Measurements from ENCODE around the gene TYROBP.
"Not testable (repeated sequence)": the region's sequence is repeated elsewhere in the genome, so short reads cannot be mapped to it uniquely, and the experiment has no call there.

TYROBP gene

GRCh38 chr19:35898499-35898809 lies 9.6 kb downstream of the TYROBP start:
- no peak for DNase-seq

- DNase-seq = no peak
Observed at GRCh38 chr19:35897706-35898451, 10.2 kb downstream of the TYROBP start.

- DNase-seq = no peak
Observed at GRCh38 chr19:35896643-35897040, 11.5 kb downstream of the TYROBP start.

- DNase-seq = no peak
Observed at GRCh38 chr19:35895911-35896642, 12.0 kb downstream of the TYROBP start.

DNA sequence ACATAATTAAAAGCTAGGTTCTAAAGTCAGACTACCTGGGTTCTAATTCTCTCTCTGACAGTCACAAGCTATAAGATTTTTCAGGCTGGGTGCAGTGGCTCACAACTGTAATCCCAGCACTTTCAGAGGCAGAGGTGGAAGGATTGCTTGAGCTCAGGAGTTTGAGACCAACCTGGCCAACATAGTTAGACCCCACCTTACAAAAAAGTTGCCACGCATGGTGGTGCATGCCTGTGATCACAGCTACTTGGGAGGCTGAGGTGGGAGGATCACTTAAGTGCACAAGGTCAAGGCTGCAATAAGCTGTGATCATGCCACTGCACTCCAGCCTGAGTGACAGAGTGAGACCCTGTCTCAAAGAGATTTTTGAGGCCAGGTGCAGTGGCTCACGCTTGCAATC lies 13.8 kb downstream of the TYROBP start:
- DNase-seq = no peak

DNA sequence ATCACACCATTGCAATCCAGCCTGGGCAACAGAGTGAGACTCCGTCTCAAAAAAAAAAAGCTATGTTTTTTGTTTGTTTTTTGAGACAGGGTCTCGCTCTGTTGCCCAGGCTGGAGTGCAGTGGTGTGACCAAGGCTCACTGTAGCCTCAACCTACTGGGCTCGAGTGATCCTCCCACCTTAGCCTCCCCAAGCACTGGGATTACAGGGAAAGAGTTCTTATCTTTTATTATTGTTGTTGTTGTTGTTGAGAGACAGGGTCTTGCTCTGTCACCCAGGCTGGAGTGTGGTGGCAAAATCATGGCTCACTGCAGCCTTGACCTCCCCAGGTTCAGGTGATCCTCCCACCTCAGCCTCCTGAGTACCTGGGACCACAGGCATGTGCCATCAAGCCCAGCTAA lies 16.3 kb downstream of the TYROBP start:
- DNase-seq = not testable (repeated sequence)

GRCh38 chr19:35890113-35890650 lies 17.9 kb downstream of the TYROBP start:
- DNase-seq = no peak

DNA sequence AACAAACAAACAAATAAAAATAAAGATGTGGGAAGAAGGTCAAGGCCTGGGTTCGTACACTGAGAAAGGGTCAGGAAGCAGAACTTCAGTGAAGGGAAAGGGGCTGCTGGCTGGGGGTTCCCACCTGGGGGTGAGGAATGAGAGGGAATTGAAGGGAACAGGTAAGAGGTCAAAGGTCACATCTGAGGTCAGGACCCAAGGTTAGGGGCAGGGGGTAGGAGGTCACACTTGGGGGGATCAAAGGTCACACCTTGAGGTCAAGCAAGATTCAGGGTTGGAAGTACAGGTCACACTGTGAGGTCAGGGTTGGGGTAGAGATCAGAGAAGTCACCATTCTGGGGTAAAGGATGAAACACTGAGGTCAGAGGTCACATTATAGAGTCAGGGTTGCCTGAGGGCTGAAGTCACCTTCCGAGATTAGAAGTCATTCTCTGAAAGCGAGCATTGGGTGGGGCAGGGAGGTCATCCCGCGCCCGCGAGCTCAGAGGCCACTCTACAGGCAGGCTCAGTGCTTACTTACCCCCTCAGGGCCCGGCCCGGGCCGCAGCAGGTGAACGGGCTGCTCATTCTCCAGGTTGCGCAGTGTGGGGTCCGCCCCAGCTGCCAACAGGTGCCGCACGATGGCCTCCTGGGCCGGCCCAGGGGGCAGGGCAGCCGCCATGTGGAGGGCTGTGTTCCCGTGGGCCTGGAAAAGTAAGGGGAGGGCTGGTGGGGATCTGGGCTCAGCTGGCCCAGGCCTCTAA lies 18.6 kb downstream of the TYROBP start:
- DNase-seq = no peak

GRCh38 chr19:35888398-35888797 lies 19.7 kb downstream of the TYROBP start:
- DNase-seq = no peak

DNA sequence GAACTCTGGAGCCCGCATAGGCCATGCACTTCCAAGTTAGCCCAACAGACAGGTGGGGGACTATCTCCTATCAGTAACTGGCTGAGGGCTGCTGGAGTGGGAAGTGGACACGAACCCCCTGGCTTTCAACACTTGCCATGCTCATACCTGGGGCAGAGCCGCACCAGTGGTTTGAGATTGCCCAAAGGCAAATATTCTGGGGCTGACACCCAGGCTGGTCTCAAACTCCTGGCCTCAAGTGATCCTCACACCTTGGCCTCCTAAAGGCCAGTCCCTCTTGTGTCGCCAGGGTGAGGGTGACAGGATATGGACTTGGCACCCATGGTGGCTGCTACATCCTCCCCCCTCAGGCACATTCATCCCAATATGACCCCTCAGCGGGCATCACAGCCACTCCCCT lies 20.9 kb downstream of the TYROBP start:
- no peak for DNase-seq

- no peak for DNase-seq
Observed at GRCh38 chr19:35885904-35886303, 22.2 kb downstream of the TYROBP start.

DNA sequence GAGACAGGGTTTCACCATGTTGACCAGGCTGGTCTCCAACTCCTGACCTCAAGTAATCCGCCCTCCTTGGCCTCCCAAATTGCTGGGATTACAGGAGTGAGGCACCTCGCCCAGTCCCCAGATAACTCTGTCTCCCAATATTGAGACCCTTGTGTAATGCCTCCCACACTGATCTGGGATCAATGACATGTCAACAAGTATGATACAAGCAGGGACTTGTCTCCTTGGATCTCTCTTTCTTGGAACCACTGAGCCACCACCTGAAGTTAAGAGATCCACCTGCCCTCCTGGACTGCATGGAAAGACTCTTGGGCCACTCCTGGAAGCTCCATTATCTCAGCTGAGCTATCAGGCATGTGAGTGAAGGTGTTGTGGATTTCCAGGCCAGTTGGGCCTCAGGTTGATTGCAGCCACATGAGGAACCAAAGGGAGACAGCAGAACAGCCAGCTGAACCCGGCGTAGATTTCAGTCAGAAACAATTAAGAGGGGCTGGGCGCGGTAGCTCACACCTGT lies 22.8 kb downstream of the TYROBP start:
- no peak for DNase-seq

GRCh38 chr19:35883882-35884281 lies 24.2 kb downstream of the TYROBP start:
- no peak for DNase-seq

- DNase-seq = peak; percentile 51
Observed at GRCh38 chr19:35882114-35882832, 25.8 kb downstream of the TYROBP start.

DNA sequence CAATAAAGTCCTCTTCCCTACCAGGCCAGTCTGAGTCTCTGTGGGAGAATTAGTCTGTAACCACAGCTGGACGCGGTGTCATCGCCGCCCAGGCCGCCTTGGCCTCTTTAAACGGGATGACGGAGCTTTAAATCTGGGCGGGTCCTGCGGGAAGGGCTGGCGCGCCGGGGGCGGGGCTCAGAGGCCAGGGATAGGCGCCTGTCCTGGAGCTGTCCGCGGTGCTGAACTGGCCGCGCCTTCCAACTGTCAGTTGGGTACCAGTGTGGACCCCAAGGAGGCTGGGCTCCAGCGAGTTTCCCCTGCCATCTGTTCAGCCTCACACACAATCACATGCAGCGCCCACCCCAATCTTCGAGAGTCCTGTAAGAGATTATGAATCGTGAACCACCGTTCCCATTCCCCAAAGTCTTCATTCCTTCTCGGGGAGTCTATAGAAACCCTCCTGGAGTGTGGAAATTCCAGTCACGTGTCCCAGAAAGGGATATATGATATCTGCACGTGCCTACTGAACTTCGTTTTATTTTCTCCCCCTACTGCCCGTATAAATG lies 28.3 kb downstream of the TYROBP start:
- peak; percentile 81 for DNase-seq

DNA sequence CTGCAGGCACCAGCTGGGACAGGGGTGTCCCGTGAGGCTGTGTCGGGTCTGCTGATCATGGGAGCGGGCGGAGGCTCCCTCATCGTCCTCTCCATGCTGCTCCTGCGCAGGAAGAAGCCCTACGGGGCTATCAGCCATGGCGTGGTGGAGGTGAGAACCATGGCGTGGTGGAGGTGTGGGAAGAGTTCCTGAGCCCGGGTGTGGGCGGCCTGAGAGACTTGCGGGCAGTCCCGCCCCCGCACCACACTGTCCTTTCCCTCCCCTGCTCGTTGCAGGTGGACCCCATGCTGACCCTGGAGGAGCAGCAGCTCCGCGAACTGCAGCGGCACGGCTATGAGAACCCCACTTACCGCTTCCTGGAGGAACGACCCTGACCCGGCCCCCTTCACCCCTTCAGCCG lies 29.0 kb downstream of the TYROBP start:
- no peak for DNase-seq

GRCh38 chr19:35874392-35874930 lies 33.6 kb downstream of the TYROBP start:
- DNase-seq = no peak

GRCh38 chr19:35872180-35872579 lies 35.9 kb downstream of the TYROBP start:
- no peak for DNase-seq

- no peak for DNase-seq
Observed at GRCh38 chr19:35871611-35872010, 36.5 kb downstream of the TYROBP start.

DNA sequence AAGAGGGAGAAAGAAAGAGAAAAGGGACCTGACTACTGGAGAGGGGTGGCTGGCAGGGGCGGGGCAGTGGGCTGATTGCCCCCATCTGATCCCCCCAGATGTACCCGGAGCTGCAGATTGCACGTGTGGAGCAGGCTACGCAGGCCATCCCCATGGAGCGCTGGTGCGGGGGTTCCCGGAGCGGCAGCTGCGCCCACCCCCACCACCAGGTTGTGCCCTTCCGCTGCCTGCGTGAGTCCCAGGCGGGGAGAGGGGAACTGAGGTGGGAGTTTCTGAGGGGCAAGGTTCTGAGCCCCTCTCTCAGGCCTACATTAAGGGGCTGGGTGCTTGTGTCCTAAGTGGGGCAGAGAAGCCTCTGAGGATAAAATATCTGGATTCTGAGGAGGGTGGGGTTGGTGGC lies 37.3 kb downstream of the TYROBP start:
- no peak for DNase-seq

- not testable (repeated sequence) for DNase-seq
Observed at GRCh38 chr19:35870124-35870736, 37.9 kb downstream of the TYROBP start.
